Endothelial cell of umbilical vein (primary cell): ENCODE measurements around the gene CCN5.

Source experiments
- JUN ChIP-seq: IDR thresholded peaks from 2 replicates; pipeline ENCODE4 v1.6.1; 2011; ENCODE audit warnings: borderline replicate concordance, low read depth; ENCODE audit not compliant: insufficient read length, insufficient read depth
- MYC ChIP-seq: IDR thresholded peaks from one replicate; pipeline ENCODE4 v1.6.1; 2011; ENCODE audit warnings: mild to moderate bottlenecking, low read depth, low read length
- TF ChIP-seq, protein P1 (sequence below), 2 donors: IDR thresholded peaks; 1 replicate in 1 of 2; 2 replicates in 1 of 2; pipeline ENCODE4 v1.5.1; 2011; ENCODE audit warnings: low read length in 2 of 2, mild to moderate bottlenecking in 2 of 2, moderate library complexity in 2 of 2, control low read depth in 1 of 2, inconsistent platforms in 1 of 2, low read depth in 1 of 2; ENCODE audit not compliant: insufficient read depth in 1 of 2; ENCODE audit errors: extremely low read depth in 1 of 2
- TF ChIP-seq, protein P2 (sequence below): IDR thresholded peaks from 2 replicates; pipeline ENCODE4 v1.6.1; 2011; ENCODE audit not compliant: insufficient read depth, insufficient read length

DNA sequence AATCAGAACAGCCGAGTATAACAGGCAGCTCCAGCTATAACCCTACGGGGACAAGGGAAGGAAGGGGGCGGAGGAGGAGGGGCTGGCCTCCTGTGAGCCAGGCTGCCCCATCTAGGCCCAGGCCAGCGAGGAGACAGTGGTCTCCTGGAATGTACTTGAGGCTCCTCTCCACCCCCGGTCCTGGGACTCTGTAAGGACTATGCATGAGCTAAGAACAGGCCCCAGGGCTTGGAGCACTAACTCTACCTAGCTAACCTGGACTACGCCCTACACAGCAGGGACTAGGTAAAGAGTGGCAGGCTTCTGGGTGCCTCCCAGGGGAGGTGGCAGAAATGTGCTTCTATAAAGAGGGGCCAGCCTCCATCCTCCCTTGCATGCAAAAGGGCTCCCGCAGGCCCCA lies 39.4 kb downstream of the CCN5 start:
- TF ChIP-seq, protein P1, sequence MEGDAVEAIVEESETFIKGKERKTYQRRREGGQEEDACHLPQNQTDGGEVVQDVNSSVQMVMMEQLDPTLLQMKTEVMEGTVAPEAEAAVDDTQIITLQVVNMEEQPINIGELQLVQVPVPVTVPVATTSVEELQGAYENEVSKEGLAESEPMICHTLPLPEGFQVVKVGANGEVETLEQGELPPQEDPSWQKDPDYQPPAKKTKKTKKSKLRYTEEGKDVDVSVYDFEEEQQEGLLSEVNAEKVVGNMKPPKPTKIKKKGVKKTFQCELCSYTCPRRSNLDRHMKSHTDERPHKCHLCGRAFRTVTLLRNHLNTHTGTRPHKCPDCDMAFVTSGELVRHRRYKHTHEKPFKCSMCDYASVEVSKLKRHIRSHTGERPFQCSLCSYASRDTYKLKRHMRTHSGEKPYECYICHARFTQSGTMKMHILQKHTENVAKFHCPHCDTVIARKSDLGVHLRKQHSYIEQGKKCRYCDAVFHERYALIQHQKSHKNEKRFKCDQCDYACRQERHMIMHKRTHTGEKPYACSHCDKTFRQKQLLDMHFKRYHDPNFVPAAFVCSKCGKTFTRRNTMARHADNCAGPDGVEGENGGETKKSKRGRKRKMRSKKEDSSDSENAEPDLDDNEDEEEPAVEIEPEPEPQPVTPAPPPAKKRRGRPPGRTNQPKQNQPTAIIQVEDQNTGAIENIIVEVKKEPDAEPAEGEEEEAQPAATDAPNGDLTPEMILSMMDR (IDR thresholded peaks at IDR 0.05; ENCODE audit: extremely low read depth in 1 of 2, insufficient read depth in 1 of 2, low read depth in 1 of 2, low read length in 2 of 2), result no peak
- no peak for TF ChIP-seq MYC
- TF ChIP-seq JUN, result no peak
- TF ChIP-seq, protein P2, sequence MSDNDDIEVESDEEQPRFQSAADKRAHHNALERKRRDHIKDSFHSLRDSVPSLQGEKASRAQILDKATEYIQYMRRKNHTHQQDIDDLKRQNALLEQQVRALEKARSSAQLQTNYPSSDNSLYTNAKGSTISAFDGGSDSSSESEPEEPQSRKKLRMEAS, result no peak
